ENCODE data around the gene MSS51. TPM values are rescaled to one million over a fixed set of nuclear protein-coding genes. Genes with fewer than 3 reads are reported as not detected.

Gene MSS51
- total RNA-seq, 4 donors from 2014 or later = 1.4 to 2.4 (median 2.0) TPM

DNA sequence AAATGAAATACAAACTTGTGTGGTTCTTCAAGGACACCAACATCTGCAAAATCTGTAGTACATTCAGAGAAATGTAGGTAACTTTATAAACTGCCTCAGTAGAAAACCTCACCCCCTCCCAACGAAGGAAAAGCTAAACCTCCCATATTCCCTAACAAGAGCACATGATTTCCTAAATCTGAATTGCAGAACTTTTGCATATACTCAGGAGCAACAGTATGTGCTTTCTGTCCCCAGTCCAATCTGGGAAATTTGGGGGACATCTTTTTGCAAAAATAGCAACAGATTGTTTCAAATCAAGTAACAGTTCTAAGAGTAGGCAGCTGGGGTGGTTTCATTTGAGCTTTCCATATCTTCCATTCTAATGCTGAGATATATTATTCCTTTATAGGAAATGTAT is 15.8 kb upstream of the MSS51 start:
- in situ Hi-C loops (cut with MboI; ENCODE audit: low pct_ligation_motif_present in 1 of 4, low pct_unique_long_range_greater_than_20kb in 1 of 4, low sequenced_read_pairs in 3 of 4) = no loop called here
- no peak for DNase-seq
- no peaks in the 10 kb centered on the region for H3K4me1 ChIP-seq
- intact Hi-C loops (cut with DNase I; ENCODE audit: low total_unique reads) = no loop called here
- no peaks in the 10 kb centered on the region for H3K27me3 ChIP-seq
- no peak overlapping the region for H3K4me3 ChIP-seq
- peaks cover 0 to 28% (median 9%) of the 10 kb centered on the region in 4 donors for H3K36me3 ChIP-seq
- H3K27ac ChIP-seq = no peak overlapping the region
- 78 to 100% methylated on average over 1 of the region's 1 CpG for WGBS, 2 donors (ENCODE audit: low coverage in 1 of 2)
- TF ChIP-seq POLR2A (IDR thresholded peaks at IDR 0.05) = no peak
- TF ChIP-seq, protein P1, sequence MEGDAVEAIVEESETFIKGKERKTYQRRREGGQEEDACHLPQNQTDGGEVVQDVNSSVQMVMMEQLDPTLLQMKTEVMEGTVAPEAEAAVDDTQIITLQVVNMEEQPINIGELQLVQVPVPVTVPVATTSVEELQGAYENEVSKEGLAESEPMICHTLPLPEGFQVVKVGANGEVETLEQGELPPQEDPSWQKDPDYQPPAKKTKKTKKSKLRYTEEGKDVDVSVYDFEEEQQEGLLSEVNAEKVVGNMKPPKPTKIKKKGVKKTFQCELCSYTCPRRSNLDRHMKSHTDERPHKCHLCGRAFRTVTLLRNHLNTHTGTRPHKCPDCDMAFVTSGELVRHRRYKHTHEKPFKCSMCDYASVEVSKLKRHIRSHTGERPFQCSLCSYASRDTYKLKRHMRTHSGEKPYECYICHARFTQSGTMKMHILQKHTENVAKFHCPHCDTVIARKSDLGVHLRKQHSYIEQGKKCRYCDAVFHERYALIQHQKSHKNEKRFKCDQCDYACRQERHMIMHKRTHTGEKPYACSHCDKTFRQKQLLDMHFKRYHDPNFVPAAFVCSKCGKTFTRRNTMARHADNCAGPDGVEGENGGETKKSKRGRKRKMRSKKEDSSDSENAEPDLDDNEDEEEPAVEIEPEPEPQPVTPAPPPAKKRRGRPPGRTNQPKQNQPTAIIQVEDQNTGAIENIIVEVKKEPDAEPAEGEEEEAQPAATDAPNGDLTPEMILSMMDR (IDR thresholded peaks at IDR 0.05) = no peak
- no peak for TF ChIP-seq EP300 (IDR thresholded peaks at IDR 0.05; ENCODE audit: low read depth)
- TF ChIP-seq POLR2AphosphoS5 (IDR thresholded peaks at IDR 0.05) = no peak
- no peaks in the 10 kb centered on the region for H3K9me3 ChIP-seq

DNA sequence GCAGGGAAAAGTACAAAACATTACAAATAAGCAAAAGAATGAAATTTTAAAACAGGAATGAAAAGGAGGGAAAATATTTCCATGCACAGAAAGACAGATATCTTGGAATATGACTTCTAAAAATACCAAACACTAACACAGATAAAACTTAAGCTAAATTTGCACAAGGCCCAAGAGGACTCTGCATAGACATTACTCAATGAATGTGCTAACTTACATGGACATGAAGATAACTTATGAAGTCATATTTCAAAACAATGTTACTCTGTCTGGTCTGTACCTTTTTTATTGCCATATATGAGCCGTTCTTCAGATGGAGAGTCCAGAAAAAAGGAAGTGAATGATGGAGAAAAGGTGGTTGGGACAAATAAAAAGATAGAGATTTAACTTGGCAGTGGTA is 15.0 kb upstream of the MSS51 start:
- no peak for TF ChIP-seq EP300 (IDR thresholded peaks at IDR 0.05; ENCODE audit: low read depth)
- TF ChIP-seq, protein P1 (IDR thresholded peaks at IDR 0.05) = no peak
- TF ChIP-seq POLR2AphosphoS5 (IDR thresholded peaks at IDR 0.05) = no peak
- TF ChIP-seq POLR2A (IDR thresholded peaks at IDR 0.05) = no peak
- Histone ChIP-seq H3K27ac (no peak overlapping the region), H3K9me3 (no peaks in the 10 kb centered on the region), H3K36me3 (peaks cover 0 to 22% (median 6%) of the 10 kb centered on the region in 4 donors), H3K27me3 (no peaks in the 10 kb centered on the region), H3K4me1 (no peaks in the 10 kb centered on the region), H3K4me3 (no peak overlapping the region)
- no peak for DNase-seq
- intact Hi-C loops (cut with DNase I; ENCODE audit: low total_unique reads) (no loop called here), in situ Hi-C loops (cut with MboI; ENCODE audit: low pct_ligation_motif_present in 1 of 4, low pct_unique_long_range_greater_than_20kb in 1 of 4, low sequenced_read_pairs in 3 of 4) (no loop called here)
- 66 to 67% methylated on average over 1 of the region's 1 CpG for WGBS, 2 donors (ENCODE audit: low coverage in 1 of 2)

DNA sequence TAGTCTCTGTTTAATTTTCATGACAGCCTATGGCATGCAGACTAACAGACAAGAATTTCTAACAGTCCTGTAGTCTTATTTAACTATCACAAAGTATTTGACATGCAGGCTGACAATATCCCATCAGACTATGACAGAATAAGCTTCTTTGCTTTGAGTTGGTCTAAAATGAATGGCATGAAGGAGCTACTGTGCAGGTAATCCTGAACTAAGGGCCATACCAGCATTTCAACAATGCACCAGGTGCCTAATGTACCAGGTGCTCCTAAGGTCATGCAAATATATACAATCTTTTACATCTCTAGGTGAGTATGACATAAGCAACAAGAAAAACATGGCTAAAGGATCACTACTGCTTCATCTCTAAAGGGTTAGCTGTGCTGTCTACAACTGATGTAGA is 13.6 kb upstream of the MSS51 start:
- in situ Hi-C loops (cut with MboI; ENCODE audit: low pct_ligation_motif_present in 1 of 4, low pct_unique_long_range_greater_than_20kb in 1 of 4, low sequenced_read_pairs in 3 of 4) (no loop called here), intact Hi-C loops (cut with DNase I; ENCODE audit: low total_unique reads) (no loop called here)
- no peak overlapping the region for H3K4me3 ChIP-seq
- no peak for DNase-seq
- H3K36me3 ChIP-seq = peaks cover 0 to 15% (median 2%) of the 10 kb centered on the region in 4 donors
- no peaks in the 10 kb centered on the region for H3K9me3 ChIP-seq
- H3K27me3 ChIP-seq = no peaks in the 10 kb centered on the region
- H3K4me1 ChIP-seq = no peaks in the 10 kb centered on the region
- TF ChIP-seq, protein P1 (IDR thresholded peaks at IDR 0.05) = no peak
- TF ChIP-seq POLR2AphosphoS5 (IDR thresholded peaks at IDR 0.05) = no peak
- no peak for TF ChIP-seq EP300 (IDR thresholded peaks at IDR 0.05; ENCODE audit: low read depth)
- TF ChIP-seq POLR2A (IDR thresholded peaks at IDR 0.05) = no peak
- H3K27ac ChIP-seq = no peak overlapping the region

DNA sequence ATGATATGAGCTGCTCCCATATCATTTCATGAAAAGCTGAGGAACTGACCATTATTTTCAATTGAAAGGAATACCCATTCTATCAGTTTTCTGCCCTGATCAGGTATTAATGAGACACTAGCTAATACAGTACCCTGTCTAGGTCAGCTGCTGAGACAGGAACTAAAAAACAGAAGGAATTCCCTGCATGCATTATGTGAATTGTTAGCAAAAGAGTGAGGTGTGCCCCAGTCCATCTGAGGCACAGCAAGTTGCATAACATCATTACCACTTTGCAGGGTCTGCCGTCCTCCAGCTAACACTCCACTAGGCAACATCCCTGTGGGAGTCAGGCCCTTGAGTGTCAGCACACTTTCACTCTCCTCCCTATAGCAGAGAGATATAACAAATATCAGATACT is 11.1 kb upstream of the MSS51 start:
- WGBS, 2 donors (ENCODE audit: low coverage in 1 of 2) = 80 to 86% methylated on average over 1 of the region's 1 CpG
- no peak overlapping the region for H3K27ac ChIP-seq
- no peak for DNase-seq
- intact Hi-C loops (cut with DNase I; ENCODE audit: low total_unique reads) (no loop called here), in situ Hi-C loops (cut with MboI; ENCODE audit: low pct_ligation_motif_present in 1 of 4, low pct_unique_long_range_greater_than_20kb in 1 of 4, low sequenced_read_pairs in 3 of 4) (no loop called here)
- H3K27me3 ChIP-seq = no peaks in the 10 kb centered on the region
- peaks cover 0 to 21% (median 2%) of the 10 kb centered on the region in 4 donors for H3K36me3 ChIP-seq
- H3K9me3 ChIP-seq = no peaks in the 10 kb centered on the region
- H3K4me1 ChIP-seq = no peaks in the 10 kb centered on the region
- no peak overlapping the region for H3K4me3 ChIP-seq
- TF ChIP-seq, protein P1 (IDR thresholded peaks at IDR 0.05) = no peak
- TF ChIP-seq POLR2A (IDR thresholded peaks at IDR 0.05) (no peak), EP300 (IDR thresholded peaks at IDR 0.05; ENCODE audit: low read depth) (no peak)

Measured in transverse colon (tissue), 4 donors.